H1 (cell line): ENCODE results near the gene PUS3. TPM values are rescaled to one million over a fixed set of nuclear protein-coding genes. Genes with fewer than 3 reads are reported as not detected.

Experiments used
- BACH1 ChIP-seq: IDR thresholded peaks from 2 replicates; pipeline ENCODE4 v1.6.1; 2012; ENCODE audit warnings: low read length, improper control_type of control experiment
- BCL11A ChIP-seq, 2 experiments: IDR thresholded peaks; one replicate each; pipeline ENCODE4 v1.6.1; 2011; ENCODE audit warnings: low read depth in 2 of 2, low read length in 2 of 2, mild to moderate bottlenecking in 2 of 2
- CHD7 ChIP-seq: fragments of 300-600 bp; sonication (generic); IDR thresholded peaks from 2 replicates; pipeline ENCODE4 v1.7.1; 2012; ENCODE audit warnings: low read length, moderate library complexity, mild to moderate bottlenecking, inconsistent platforms; ENCODE audit not compliant: insufficient replicate concordance
- EGR1 ChIP-seq: IDR thresholded peaks from 2 replicates; pipeline ENCODE4 v1.6.1; 2011; ENCODE audit warnings: low read depth, low read length, borderline replicate concordance
- GABPA ChIP-seq: IDR thresholded peaks from 2 replicates; pipeline ENCODE4 v1.6.1; 2011; ENCODE audit warnings: mild to moderate bottlenecking, low read length, moderate library complexity, borderline replicate concordance; ENCODE audit not compliant: insufficient read depth
- HDAC2 ChIP-seq, 2 experiments: fragments of 300-600 bp in 1 of 2; sonication (generic) in 1 of 2; IDR thresholded peaks; 2 replicates each; pipeline ENCODE4 v1.6.1; 2011 to 2012; ENCODE audit warnings: low read depth in 2 of 2, low read length in 2 of 2, mild to moderate bottlenecking in 2 of 2, moderate library complexity in 2 of 2, borderline replicate concordance in 1 of 2, inconsistent platforms in 1 of 2
- NANOG ChIP-seq: IDR thresholded peaks from 2 replicates; pipeline ENCODE4 v1.6.1; 2011; ENCODE audit warnings: low read length, low read depth, mild to moderate bottlenecking, inconsistent platforms; ENCODE audit not compliant: insufficient read depth, poor library complexity, severe bottlenecking
- SIRT6 ChIP-seq: IDR thresholded peaks from one replicate; pipeline ENCODE4 v1.7.1; 2012; ENCODE audit warnings: low read length, inconsistent platforms
- TAF1 ChIP-seq: IDR thresholded peaks from 2 replicates; pipeline ENCODE4 v1.6.1; 2011; ENCODE audit warnings: mild to moderate bottlenecking, low read depth, low read length
- polyA plus RNA-seq, 7 experiments: library from polyadenylated mRNA; depleted of rRNA in 3 of 7; stranded (reverse) in 5 of 7; unstranded in 2 of 7; fragments of >200 nt in 5 of 7; fragments of 200-250 nt in 2 of 7; gene quantifications; 1 replicate in 5 of 7; 2 replicates in 1 of 7; 4 replicates in 1 of 7; pipeline versions ENCODE4 v1.2.1 to v1.2.3, GENCODE V29; 2011 to 2013; ENCODE audit warnings: missing spikeins in 2 of 7, mixed read lengths in 2 of 7
- total RNA-seq: library from RNA; stranded (reverse); fragmentation: NEBNext Ultra II Directional; extraction: Animal tissue kit (Norgen Biotek cat#: 25700); gene quantifications from 2 replicates; pipeline ENCODE4 v1.2.1, GENCODE V29; 2021

Gene PUS3
- total and polyA plus RNA-seq, 2 of the 8 experiments (the other 6 are each of a cell fraction or from before 2014, with no cell fraction given): 8.7 to 22.6 TPM

- TF ChIP-seq CHD7: no peak
- no peak for TF ChIP-seq BACH1
- TF ChIP-seq BCL11A (IDR thresholded peaks at IDR 0.05; ENCODE audit: low read depth in 2 of 2, low read length in 2 of 2): no peak
- no peak for TF ChIP-seq NANOG
- TF ChIP-seq HDAC2 (IDR thresholded peaks at IDR 0.05; ENCODE audit: borderline replicate concordance in 1 of 2, low read depth in 2 of 2, low read length in 2 of 2): no peak
- no peak for TF ChIP-seq GABPA
- no peak for TF ChIP-seq TAF1
- TF ChIP-seq SIRT6: no peak
- TF ChIP-seq EGR1: no peak
These were observed 28.1 kb upstream of the PUS3 start (continued) for GRCh38 chr11:125931116-125931515.
